ENCODE data around the gene MRPS18B. TPM values are rescaled to one million over a fixed set of nuclear protein-coding genes. Genes with fewer than 3 reads are reported as not detected.

Gene MRPS18B
- total and polyA plus RNA-seq, 2 donors (not counting 1 experiment from before 2014, with no cell fraction given) = 53.1 to 76.8 TPM

GRCh38 chr6:30647242-30648116 lies 29.8 kb downstream of the MRPS18B start:
- DNase-seq (ENCODE audit: low read depth in 2 of 2) = peak; percentile 34 to 37
- peak overlapping the region; percentile 83 for H3K4me2 ChIP-seq (ENCODE audit: extremely low read depth, insufficient read depth, low read length)

GRCh38 chr6:30651143-30651542 lies 33.5 kb downstream of the MRPS18B start:
- Histone ChIP-seq H3K4me1 (ENCODE audit: control insufficient read depth, extremely low read depth, insufficient read depth, low read length) (peaks cover 4% of the 10 kb centered on the region), H3K27ac (ENCODE audit: insufficient read depth, low read length) (no peak overlapping the region), H3K4me2 (ENCODE audit: extremely low read depth, insufficient read depth, low read length) (no peak overlapping the region), H3K9me3 (ENCODE audit: control insufficient read depth, insufficient read depth, low read depth, low read length) (no peaks in the 10 kb centered on the region), H3K36me3 (ENCODE audit: control insufficient read depth, insufficient read depth, low read length) (peaks cover 3% of the 10 kb centered on the region), H2AFZ (ENCODE audit: low read length) (no peak overlapping the region), H3K4me3 (replicated peaks in 1 of 4; ENCODE audit: control extremely low read depth in 1 of 4, insufficient read depth in 1 of 4, low read depth in 3 of 4, low read length in 4 of 4) (no peak overlapping the region), H3K27me3 (ENCODE audit: control insufficient read depth, insufficient read depth, low read length) (no peaks in the 10 kb centered on the region), H3K79me2 (ENCODE audit: control insufficient read depth, insufficient read depth, low read length) (peaks cover 11% of the 10 kb centered on the region), H4K20me1 (ENCODE audit: control insufficient read depth, extremely low read depth, insufficient read depth, low read length) (no peaks in the 10 kb centered on the region), H3K9ac (ENCODE audit: insufficient read depth, low read length) (no peak overlapping the region)
- no peak for TF ChIP-seq EZH2 (IDR thresholded peaks at IDR 0.05; ENCODE audit: low read length, missing control alignments)
- no peak for TF ChIP-seq CTCF (conservative IDR thresholded peaks at IDR 0.05 in 1 of 2, IDR thresholded peaks at IDR 0.05 in 1 of 2; ENCODE audit: low read depth in 1 of 2, low read length in 2 of 2)
- no peak for DNase-seq (ENCODE audit: low read depth in 2 of 2)

More at GRCh38 chr6:30647242-30648116, 29.8 kb downstream of the MRPS18B start:
- H3K9me3 ChIP-seq (ENCODE audit: control insufficient read depth, insufficient read depth, low read depth, low read length) = no peaks in the 10 kb centered on the region
- H3K27me3 ChIP-seq (ENCODE audit: control insufficient read depth, insufficient read depth, low read length) = no peaks in the 10 kb centered on the region
- H2AFZ ChIP-seq (ENCODE audit: low read length) = peak overlapping the region; percentile 85
- H3K4me3 ChIP-seq (replicated peaks in 1 of 4; ENCODE audit: control extremely low read depth in 1 of 4, insufficient read depth in 1 of 4, low read depth in 3 of 4, low read length in 4 of 4) = peak overlapping the region; percentile 82 to 97 (median 96)
- H3K4me1 ChIP-seq (ENCODE audit: control insufficient read depth, extremely low read depth, insufficient read depth, low read length) = peaks cover 4% of the 10 kb centered on the region
- peaks cover 2% of the 10 kb centered on the region for H3K36me3 ChIP-seq (ENCODE audit: control insufficient read depth, insufficient read depth, low read length)
- peaks cover 11% of the 10 kb centered on the region for H3K79me2 ChIP-seq (ENCODE audit: control insufficient read depth, insufficient read depth, low read length)
- peak overlapping the region; percentile 80 for H3K9ac ChIP-seq (ENCODE audit: insufficient read depth, low read length)
- TF ChIP-seq EZH2 (IDR thresholded peaks at IDR 0.05; ENCODE audit: low read length, missing control alignments) (no peak), CTCF (conservative IDR thresholded peaks at IDR 0.05 in 1 of 2, IDR thresholded peaks at IDR 0.05 in 1 of 2; ENCODE audit: low read depth in 1 of 2, low read length in 2 of 2) (no peak)
- H3K27ac ChIP-seq (ENCODE audit: insufficient read depth, low read length) = peak overlapping the region; percentile 72
- H4K20me1 ChIP-seq (ENCODE audit: control insufficient read depth, extremely low read depth, insufficient read depth, low read length) = no peaks in the 10 kb centered on the region

GRCh38 chr6:30654798-30655742 lies 37.4 kb downstream of the MRPS18B start:
- Histone ChIP-seq H3K27ac (ENCODE audit: insufficient read depth, low read length) (no peak overlapping the region), H3K9ac (ENCODE audit: insufficient read depth, low read length) (no peak overlapping the region), H4K20me1 (ENCODE audit: control insufficient read depth, extremely low read depth, insufficient read depth, low read length) (no peaks in the 10 kb centered on the region), H3K4me2 (ENCODE audit: extremely low read depth, insufficient read depth, low read length) (no peak overlapping the region), H2AFZ (ENCODE audit: low read length) (no peak overlapping the region), H3K27me3 (ENCODE audit: control insufficient read depth, insufficient read depth, low read length) (no peaks in the 10 kb centered on the region), H3K36me3 (ENCODE audit: control insufficient read depth, insufficient read depth, low read length) (peaks cover 13% of the 10 kb centered on the region), H3K9me3 (ENCODE audit: control insufficient read depth, insufficient read depth, low read depth, low read length) (no peaks in the 10 kb centered on the region), H3K4me3 (replicated peaks in 1 of 4; ENCODE audit: control extremely low read depth in 1 of 4, insufficient read depth in 1 of 4, low read depth in 3 of 4, low read length in 4 of 4) (no peak overlapping the region), H3K79me2 (ENCODE audit: control insufficient read depth, insufficient read depth, low read length) (no peaks in the 10 kb centered on the region), H3K4me1 (ENCODE audit: control insufficient read depth, extremely low read depth, insufficient read depth, low read length) (no peaks in the 10 kb centered on the region)
- TF ChIP-seq CTCF (conservative IDR thresholded peaks at IDR 0.05 in 1 of 2, IDR thresholded peaks at IDR 0.05 in 1 of 2; ENCODE audit: low read depth in 1 of 2, low read length in 2 of 2) (no peak), EZH2 (IDR thresholded peaks at IDR 0.05; ENCODE audit: low read length, missing control alignments) (no peak)
- peak in 1 of 2 donors; percentile 8 for DNase-seq (ENCODE audit: low read depth in 2 of 2)
